Endodermal cell (in vitro differentiated cells): Measurements from ENCODE around the gene CDC42BPB. TPM values are rescaled to one million over a fixed set of nuclear protein-coding genes. Genes with fewer than 3 reads are reported as not detected.

Experiments used
- DNase-seq: peaks from one replicate; pipeline ENCODE4 v3.0.0-alpha.2; 2017
- H3K27ac ChIP-seq: 2 replicates; pipeline ENCODE4 v1.5.1; 2013; ENCODE audit warnings: mild to moderate bottlenecking, low read depth, low read length, moderate library complexity
- H3K27me3 ChIP-seq: 2 replicates; pipeline ENCODE4 v1.6.1; 2013; ENCODE audit warnings: mild to moderate bottlenecking, low read length, moderate library complexity; ENCODE audit not compliant: insufficient read depth, control insufficient read depth, poor library complexity, severe bottlenecking
- H3K36me3 ChIP-seq: 2 replicates; pipeline ENCODE4 v1.7.0; 2013; ENCODE audit warnings: mild to moderate bottlenecking, low read length, moderate library complexity; ENCODE audit not compliant: control insufficient read depth, insufficient read depth
- H3K4me1 ChIP-seq: one replicate; pipeline ENCODE4 v1.7.0; 2013; ENCODE audit warnings: low read length; ENCODE audit not compliant: control insufficient read depth, insufficient read depth
- H3K4me3 ChIP-seq: 2 replicates; pipeline ENCODE4 v1.5.1; 2013; ENCODE audit warnings: mild to moderate bottlenecking, low read length, moderate library complexity
- H3K9ac ChIP-seq: 2 replicates; pipeline ENCODE4 v1.6.1; 2013; ENCODE audit warnings: mild to moderate bottlenecking, low read length, moderate library complexity; ENCODE audit not compliant: poor library complexity, severe bottlenecking; ENCODE audit errors: extremely low read depth
- H3K9me3 ChIP-seq: 2 replicates; pipeline ENCODE4 v1.6.1; 2013; ENCODE audit warnings: mild to moderate bottlenecking, low read length, moderate library complexity; ENCODE audit not compliant: control insufficient read depth
- H3K27ac Mint-ChIP-seq: 2 replicates; pipeline ENCODE4 v1.8.0; 2020; ENCODE audit warnings: mixed read lengths
- H3K27me3 Mint-ChIP-seq: 2 replicates; pipeline ENCODE4 v1.8.0; 2021; ENCODE audit warnings: mild to moderate bottlenecking, mixed read lengths; ENCODE audit not compliant: insufficient read depth
- H3K36me3 Mint-ChIP-seq: 2 replicates; pipeline ENCODE4 v1.8.0; 2020; ENCODE audit warnings: low read depth, mixed read lengths
- H3K4me1 Mint-ChIP-seq: 2 replicates; pipeline ENCODE4 v1.8.0; 2020; ENCODE audit warnings: mixed read lengths
- H3K4me3 Mint-ChIP-seq: 2 replicates; pipeline ENCODE4 v1.8.0; 2020; ENCODE audit warnings: mild to moderate bottlenecking, moderate library complexity, mixed read lengths
- H3K9me3 Mint-ChIP-seq: 2 replicates; pipeline ENCODE4 v1.8.0; 2020; ENCODE audit warnings: mild to moderate bottlenecking, mixed read lengths
- WGBS, 2 experiments: methylation state at CpG; one replicate each; pipeline versions ENCODE4 v1.1.5 to v1.1.7; 2013; ENCODE audit warnings: missing lambda C conversion rate in 2 of 2, mixed read lengths in 1 of 2; ENCODE audit not compliant: insufficient coverage in 1 of 2, insufficient read length in 1 of 2; 5-methylcytosine and 5-hydroxymethylcytosine counted together
- total RNA-seq, 2 donors: library from RNA; stranded (reverse); fragmentation: NEBNext Ultra II Directional in 1 of 2; extraction: Animal tissue kit (Norgen Biotek cat#: 25700) in 1 of 2; gene quantifications; 2 replicates in 1 of 2; 3 replicates in 1 of 2; pipeline ENCODE4 v1.2.1, GENCODE V29; 2021
- TF ChIP-seq, protein P1 (sequence below): fragments of 200-600 bp; sonication (generic); conservative IDR thresholded peaks from 2 replicates; pipeline ENCODE4 v1.5.0; 2021; ENCODE audit warnings: antibody characterized with exemption, mild to moderate bottlenecking

Gene CDC42BPB
- total RNA-seq, 2 donors from 2014 or later: 120 to 123 TPM

DNA sequence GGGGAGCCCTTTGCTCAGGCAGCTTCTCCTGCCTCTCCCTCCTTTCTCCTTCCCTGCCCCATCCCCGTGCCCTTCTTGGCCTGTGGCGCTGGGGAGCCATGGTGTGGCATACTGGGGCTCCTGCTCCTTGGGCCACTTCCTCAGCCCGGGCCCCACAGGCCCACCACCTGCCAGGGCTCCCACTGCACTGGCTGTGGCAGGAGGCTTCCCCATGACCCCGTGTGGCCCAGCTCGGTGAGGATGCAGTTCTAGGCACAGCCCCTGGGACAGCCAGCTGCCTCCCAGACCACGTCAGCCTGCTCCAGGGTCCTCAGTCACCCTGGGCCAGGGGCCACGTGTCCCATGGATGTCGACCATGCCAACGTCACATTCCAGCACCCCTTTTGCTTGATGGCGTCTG lies 147.9 kb downstream of the CDC42BPB start:
- Mint-ChIP-seq H3K36me3 (peaks cover 33% of the 10 kb centered on the region), H3K4me1 (no peaks in the 10 kb centered on the region), H3K27ac (no peak overlapping the region), H3K4me3 (no peak overlapping the region), H3K27me3 (no peaks in the 10 kb centered on the region), H3K9me3 (peaks cover 27% of the 10 kb centered on the region)
- Histone ChIP-seq H3K4me3 (no peak overlapping the region), H3K9ac (no peak overlapping the region), H3K27me3 (no peaks in the 10 kb centered on the region), H3K36me3 (peaks cover 24% of the 10 kb centered on the region), H3K9me3 (peaks cover 22% of the 10 kb centered on the region), H3K27ac (no peak overlapping the region), H3K4me1 (no peaks in the 10 kb centered on the region)
- 77 to 91% methylated on average over 4 to 10 of the region's 10 CpGs for WGBS, 2 experiments
- no peak for DNase-seq
- TF ChIP-seq, protein P1, sequence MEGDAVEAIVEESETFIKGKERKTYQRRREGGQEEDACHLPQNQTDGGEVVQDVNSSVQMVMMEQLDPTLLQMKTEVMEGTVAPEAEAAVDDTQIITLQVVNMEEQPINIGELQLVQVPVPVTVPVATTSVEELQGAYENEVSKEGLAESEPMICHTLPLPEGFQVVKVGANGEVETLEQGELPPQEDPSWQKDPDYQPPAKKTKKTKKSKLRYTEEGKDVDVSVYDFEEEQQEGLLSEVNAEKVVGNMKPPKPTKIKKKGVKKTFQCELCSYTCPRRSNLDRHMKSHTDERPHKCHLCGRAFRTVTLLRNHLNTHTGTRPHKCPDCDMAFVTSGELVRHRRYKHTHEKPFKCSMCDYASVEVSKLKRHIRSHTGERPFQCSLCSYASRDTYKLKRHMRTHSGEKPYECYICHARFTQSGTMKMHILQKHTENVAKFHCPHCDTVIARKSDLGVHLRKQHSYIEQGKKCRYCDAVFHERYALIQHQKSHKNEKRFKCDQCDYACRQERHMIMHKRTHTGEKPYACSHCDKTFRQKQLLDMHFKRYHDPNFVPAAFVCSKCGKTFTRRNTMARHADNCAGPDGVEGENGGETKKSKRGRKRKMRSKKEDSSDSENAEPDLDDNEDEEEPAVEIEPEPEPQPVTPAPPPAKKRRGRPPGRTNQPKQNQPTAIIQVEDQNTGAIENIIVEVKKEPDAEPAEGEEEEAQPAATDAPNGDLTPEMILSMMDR: no peak

DNA sequence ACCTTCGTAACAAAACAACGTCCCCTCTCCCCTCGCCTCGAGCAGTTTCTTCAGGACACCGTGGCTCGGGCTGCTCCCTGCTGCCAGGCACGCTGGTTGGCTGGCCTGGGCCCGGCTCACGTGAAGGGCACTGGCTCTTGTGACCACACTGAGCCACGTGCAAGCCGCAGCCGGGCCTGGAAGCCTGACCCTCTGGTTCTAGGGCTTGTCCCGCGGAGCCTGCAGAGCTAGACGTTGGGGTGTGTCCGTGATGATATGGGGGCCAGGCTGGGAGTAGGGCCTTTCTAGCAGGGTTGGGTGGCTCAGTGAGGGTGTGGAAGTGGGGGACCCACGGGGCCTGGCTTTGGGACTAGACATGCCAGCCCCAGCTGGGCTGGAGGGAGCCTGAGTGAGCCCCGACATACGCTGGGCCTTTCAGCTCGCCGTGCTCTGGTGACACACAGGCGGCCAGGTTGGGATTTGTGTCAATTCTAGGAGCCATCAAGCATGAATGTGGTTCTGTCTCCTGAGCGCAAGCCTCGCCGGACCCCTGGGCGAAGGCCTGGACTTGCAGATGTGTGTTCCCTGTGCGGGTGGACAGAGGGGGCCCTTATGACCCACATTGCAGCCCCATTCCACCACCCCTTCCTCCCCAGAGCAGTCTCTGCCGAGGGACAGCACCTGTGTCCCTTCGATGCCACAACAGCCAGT lies 148.4 kb downstream of the CDC42BPB start:
- H3K36me3 ChIP-seq: peaks cover 24% of the 10 kb centered on the region
- Mint-ChIP-seq H3K9me3 (peaks cover 27% of the 10 kb centered on the region), H3K27ac (peak overlapping the region; percentile 30), H3K27me3 (no peaks in the 10 kb centered on the region), H3K4me1 (no peaks in the 10 kb centered on the region), H3K4me3 (no peak overlapping the region), H3K36me3 (peaks cover 37% of the 10 kb centered on the region)
- no peaks in the 10 kb centered on the region for H3K4me1 ChIP-seq
- peaks cover 22% of the 10 kb centered on the region for H3K9me3 ChIP-seq
- TF ChIP-seq, protein P1: no peak
- 94 to 97% methylated on average over 13 to 29 of the region's 29 CpGs for WGBS, 2 experiments
- no peak overlapping the region for H3K4me3 ChIP-seq
- DNase-seq: no peak
- no peaks in the 10 kb centered on the region for H3K27me3 ChIP-seq
- no peak overlapping the region for H3K27ac ChIP-seq
- no peak overlapping the region for H3K9ac ChIP-seq

DNA sequence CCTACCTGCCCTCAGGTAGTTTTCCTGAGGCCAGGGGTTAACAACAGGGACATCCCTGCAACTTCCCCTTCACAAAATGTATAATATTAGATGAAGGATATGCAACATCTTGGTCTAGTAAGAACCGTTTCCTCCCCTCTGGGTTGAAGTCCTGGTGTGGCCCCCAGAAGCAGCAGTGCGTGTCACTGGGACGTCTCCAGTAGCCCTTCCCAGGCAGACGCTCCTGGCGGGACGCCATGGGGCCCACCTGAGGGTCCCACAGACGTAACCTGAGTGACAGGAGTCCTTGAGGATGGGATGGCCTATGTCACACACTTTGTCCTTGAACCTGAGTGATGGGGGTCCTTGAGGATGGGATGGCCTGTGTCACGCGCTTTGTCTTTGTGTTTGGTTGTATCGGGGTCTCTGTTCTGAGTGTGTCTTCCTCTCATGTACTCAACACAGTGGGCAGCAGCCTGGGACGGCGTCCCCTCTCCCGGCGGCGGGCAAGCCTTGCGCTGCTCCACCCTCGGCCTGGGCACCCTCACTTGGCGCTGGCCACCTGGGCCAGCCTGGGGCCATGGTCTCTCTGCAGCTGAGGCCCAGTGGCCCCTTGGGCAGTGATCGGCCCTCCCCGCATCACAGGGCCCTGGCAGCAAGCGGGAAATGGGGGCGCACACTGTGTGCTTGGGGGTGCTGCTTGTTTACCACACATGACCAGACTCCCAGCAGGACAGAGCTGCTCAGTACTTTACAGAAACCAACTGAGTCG lies 149.2 kb downstream of the CDC42BPB start:
- peaks cover 43% of the 10 kb centered on the region for H3K36me3 Mint-ChIP-seq
- no peaks in the 10 kb centered on the region for H3K27me3 Mint-ChIP-seq
- H3K4me3 Mint-ChIP-seq: no peak overlapping the region
- H3K27ac Mint-ChIP-seq: no peak overlapping the region
- peaks cover under 1% of the 10 kb centered on the region for H3K4me1 Mint-ChIP-seq
- WGBS, 2 experiments: 95 to 97% methylated on average over 10 to 23 of the region's 23 CpGs
- peaks cover 24% of the 10 kb centered on the region for H3K36me3 ChIP-seq
- no peak overlapping the region for H3K9ac ChIP-seq
- no peak for DNase-seq
- no peaks in the 10 kb centered on the region for H3K4me1 ChIP-seq
- TF ChIP-seq, protein P1: no peak
- H3K9me3 Mint-ChIP-seq: peaks cover 27% of the 10 kb centered on the region
- H3K27ac ChIP-seq: no peak overlapping the region
- H3K27me3 ChIP-seq: no peaks in the 10 kb centered on the region
- H3K4me3 ChIP-seq: no peak overlapping the region
- H3K9me3 ChIP-seq: peaks cover 22% of the 10 kb centered on the region
